ENCODE data around the gene MASP1.

Gene MASP1

GRCh38 chr3:187293516-187294430 is 2.2 kb upstream of the MASP1 start:
- DNase-seq (ENCODE audit: low read depth in 2 of 2): no peak

DNA sequence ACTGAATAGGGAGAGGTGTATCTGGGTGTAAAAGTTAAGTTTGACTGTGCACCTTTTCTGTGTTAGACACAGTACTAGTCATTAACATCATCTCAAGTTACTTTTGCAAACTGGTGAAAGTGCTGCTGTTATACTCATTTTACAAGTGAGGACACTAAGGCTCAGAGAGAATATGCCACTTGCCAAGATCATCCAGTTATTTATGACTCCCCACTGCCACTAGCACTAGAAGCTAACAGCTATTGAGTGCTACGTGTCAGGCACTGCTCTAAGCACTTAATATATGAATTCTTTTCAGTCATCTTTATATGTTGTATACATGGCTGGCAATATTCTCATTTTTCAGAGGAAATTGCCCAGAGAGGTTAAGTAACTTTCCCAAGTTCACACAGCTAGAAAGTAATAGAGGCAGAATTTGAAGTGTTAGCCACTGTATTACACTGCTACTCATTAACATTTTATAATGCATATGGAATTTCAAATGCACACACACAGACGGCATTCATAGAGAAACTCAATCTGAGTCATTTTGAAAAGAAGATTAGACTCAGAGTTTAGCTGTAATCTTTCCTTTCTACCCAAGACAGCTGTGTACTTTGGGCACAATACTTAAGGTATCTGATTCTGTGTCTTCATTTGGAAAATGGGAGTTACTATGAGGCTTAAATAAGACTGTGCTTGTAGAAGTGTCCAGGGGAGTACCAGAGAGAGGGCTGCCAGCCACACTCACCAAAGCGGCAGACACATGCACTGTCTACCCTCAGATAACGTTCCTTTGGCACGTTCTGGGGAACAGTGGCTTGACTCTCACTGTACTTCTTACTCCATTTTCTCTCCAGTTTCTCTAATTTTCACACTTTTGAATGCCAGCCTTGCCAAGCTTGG is 1.3 kb upstream of the MASP1 start:
- no peak for DNase-seq (ENCODE audit: low read depth in 2 of 2)

GRCh38 chr3:187292181-187292580 is 644 bp upstream of the MASP1 start:
- DNase-seq (ENCODE audit: low read depth in 2 of 2): no peak

DNA sequence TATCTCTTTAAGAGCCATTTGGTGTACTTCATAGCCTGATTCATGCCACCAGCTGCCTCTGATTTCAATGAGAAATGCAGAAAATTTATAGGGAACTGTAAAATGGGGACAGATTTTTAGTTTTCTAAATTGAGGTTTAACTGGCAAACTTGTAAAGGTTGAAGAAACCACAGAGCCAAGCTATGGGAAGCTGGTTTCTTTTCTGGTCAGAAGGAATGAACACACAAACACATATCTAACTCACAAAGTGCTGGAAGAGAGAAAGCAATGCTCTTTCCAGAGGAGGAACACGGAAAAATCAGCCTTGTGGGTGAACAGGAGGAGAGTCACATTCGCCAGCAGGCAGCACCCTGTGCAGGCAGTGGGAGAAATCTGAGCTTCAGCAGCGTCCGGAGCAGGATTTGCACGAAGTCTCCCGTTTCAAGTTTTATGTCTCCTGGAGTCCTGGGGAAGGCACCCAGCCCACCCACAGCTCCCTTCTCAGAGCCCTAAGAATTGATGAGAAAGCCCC is 481 bp downstream of the MASP1 start:
- DNase-seq (ENCODE audit: low read depth in 2 of 2): no peak

DNA sequence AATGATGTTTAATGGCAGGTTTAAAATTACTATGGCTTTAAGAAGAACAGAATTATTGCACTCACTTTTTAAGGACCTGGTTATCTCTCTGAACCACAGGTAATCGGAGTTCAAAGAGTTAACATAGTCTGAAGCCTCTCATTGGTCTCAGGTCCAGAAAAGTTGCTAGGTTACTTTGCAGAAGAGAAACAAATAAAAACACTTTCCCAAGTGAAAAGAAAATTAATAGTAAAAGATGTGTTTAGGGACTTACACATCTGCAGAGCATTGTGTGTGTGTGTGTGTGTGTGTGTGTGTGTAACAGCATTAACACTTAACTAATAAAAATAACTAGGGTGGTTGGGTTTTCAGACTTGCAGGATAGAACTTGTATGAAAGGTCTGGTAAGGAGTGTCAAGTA is 1.0 kb downstream of the MASP1 start:
- no peak for DNase-seq (ENCODE audit: low read depth in 2 of 2)

DNA sequence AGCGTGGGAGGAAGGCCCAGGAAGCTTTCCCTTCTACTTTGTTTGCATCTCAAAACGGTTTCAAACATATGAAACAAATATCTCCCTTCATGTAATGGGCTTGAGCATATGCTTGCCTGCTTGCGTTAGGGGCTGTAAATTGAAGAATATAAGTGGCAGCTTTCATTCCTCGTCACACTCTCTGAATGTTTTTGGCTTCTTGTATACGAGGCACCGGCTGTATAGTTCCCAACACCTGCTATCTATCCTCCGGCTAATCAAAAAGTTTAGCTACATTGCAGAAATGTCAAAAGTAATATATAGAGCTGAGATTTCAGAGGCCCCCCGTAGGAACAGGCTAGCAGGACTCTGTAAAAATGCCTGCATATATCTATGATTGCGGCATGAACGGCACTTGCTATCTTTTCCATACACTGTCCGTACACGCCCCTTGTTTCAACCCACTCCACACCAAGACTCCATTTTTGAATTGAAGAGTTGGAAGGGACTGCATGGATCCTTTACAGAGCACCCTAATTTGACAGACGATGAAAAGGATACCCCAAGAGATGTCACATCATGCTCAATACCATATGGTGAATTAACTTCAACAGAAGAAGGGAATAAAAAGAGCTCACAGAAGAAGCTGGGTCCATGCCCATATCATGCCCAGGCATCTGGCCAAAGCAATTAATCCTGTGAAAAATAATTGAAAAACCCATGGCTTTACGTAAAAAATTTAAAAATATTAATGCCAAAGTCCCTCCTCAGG is 2.5 kb downstream of the MASP1 start:
- no peak for DNase-seq (ENCODE audit: low read depth in 2 of 2)

GRCh38 chr3:187288131-187288854 is 3.2 kb downstream of the MASP1 start:
- no peak for DNase-seq (ENCODE audit: low read depth in 2 of 2)

DNA sequence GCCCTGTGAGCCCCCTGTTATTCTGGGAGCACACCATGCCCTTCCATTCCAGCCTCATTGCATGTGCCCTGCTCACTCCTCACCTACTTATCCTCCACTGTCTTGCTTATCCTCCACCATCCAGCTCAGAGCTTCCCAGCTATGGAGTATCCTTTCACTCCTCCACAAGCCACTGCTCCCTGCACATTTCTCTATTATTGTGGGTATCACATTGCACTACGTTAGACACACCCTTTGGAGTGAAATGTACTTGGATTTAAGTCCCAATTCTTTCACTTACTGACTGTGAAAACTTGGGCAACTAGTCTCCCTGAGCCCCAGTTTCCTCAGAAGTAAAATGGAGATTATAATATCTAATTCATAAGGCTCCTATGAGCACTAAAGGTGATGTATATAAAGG is 4.3 kb downstream of the MASP1 start:
- no peak for DNase-seq (ENCODE audit: low read depth in 2 of 2)

- DNase-seq (ENCODE audit: low read depth in 2 of 2): no peak
Observed at GRCh38 chr3:187286467-187287059, 5.0 kb downstream of the MASP1 start.

GRCh38 chr3:187281191-187281714 is 10.3 kb downstream of the MASP1 start:
- DNase-seq (ENCODE audit: low read depth in 2 of 2): no peak

- DNase-seq (ENCODE audit: low read depth in 2 of 2): no peak
Observed at GRCh38 chr3:187280644-187281043, 10.9 kb downstream of the MASP1 start.

GRCh38 chr3:187277129-187277462 is 14.4 kb downstream of the MASP1 start:
- DNase-seq (ENCODE audit: low read depth in 2 of 2): no peak

- DNase-seq (ENCODE audit: low read depth in 2 of 2): no peak
Observed at GRCh38 chr3:187276397-187277128, 15.0 kb downstream of the MASP1 start.

GRCh38 chr3:187274977-187275338 is 16.6 kb downstream of the MASP1 start:
- no peak for DNase-seq (ENCODE audit: low read depth in 2 of 2)

DNA sequence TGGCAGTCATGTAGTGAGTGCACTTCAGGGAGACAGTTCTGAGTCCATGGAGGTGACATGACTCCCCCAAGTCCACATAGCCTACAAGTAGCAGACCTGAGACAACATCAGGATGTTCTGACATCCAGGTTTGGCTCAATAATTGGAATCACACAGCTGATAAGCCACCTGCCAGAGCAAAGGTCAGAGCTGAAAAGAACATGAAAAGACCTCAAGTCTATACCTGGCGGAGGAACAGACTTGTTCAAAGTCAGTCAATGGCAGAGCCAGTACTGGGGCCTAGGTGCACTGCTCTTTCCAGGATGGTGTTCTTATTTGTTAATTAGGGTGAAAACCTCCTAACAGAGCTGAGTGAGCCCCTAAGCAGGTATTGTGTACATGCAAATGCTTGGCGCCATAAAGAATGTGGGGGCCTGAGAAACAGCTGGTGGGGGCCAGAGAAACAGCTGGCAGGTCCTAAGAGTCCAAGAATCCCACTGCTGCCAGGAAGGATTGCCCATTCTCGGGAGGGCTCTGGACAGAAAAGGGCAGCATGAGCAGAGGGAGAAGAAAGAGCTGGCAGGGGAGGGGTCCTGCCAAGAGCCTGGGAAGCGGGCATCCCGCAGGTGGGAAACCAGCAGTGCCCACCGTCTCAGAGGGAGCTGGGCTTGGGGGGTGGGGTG is 17.1 kb downstream of the MASP1 start:
- no peak for DNase-seq (ENCODE audit: low read depth in 2 of 2)

- no peak for DNase-seq (ENCODE audit: low read depth in 2 of 2)
Observed at GRCh38 chr3:187271582-187271981, 20.0 kb downstream of the MASP1 start.

- no peak for DNase-seq (ENCODE audit: low read depth in 2 of 2)
Observed at GRCh38 chr3:187269486-187269885, 22.1 kb downstream of the MASP1 start.

DNA sequence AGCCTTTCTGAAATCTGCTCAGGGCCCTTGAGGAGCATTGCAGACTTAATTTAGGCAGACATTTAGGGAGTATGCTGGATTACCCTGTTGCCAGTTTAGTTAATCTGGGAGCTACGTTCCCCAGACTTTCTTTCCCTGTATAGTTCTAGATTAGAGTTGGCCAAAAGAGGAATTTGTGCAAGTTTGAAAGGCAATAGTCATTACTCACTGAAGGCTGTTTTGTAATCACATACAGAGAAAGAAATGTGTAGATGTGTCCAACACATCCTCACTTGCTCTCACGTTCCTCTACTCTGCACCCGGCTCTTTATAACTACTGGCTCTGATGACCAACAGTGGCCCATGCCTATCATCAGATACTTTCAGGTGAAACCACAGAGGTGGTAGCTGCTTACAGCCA is 24.2 kb downstream of the MASP1 start:
- no peak for DNase-seq (ENCODE audit: low read depth in 2 of 2)

DNA sequence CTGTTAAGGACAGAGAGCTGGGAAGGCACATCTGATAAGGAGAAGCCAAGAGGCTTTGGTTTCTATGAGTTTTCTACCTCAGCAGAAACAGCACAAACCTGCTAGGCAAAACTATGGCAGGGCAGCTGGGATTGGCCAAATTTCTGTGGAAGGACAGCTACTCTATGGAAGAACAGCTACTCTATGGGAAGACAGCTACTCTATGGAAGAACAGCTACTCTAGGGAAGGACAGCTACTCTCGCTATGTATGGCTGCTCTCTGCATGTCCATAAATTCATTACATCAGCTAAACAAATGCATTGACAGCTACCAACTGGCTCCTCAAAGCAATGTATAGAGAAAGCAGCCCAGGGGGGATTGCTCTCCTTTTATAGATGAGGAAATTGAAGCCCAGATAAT is 24.8 kb downstream of the MASP1 start:
- no peak for DNase-seq (ENCODE audit: low read depth in 2 of 2)
